ENCODE results near the gene SGMS1. TPM values are rescaled to one million over a fixed set of nuclear protein-coding genes. Genes with fewer than 3 reads are reported as not detected.

The SGMS1 gene
- total RNA-seq, 1 donor from 2014 or later = 9.2 TPM

DNA sequence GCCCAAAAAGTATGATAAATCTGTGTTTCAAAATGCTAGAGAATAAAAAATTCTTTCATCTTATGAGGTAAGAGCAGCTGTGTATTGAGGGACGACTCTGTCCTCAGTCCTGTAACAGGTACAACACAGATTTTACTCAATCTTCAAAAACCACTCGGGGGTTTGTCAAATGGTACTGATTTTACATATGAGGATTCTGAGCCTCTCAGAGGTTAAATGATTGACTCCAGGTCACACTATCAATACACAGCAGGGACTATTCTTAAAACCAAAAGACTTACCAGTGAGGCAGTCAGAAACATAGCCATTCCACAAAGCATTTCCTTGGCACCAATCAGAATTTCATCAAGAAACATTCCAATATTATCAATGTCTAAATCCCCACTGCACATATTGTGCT, 95.5 kb downstream of the SGMS1 start:
- no peak overlapping the region for H3K4me2 ChIP-seq
- no peaks in the 10 kb centered on the region for H3F3A ChIP-seq (ENCODE audit: low read depth)
- no peaks in the 10 kb centered on the region for H3K27me3 ChIP-seq
- DNase-seq (ENCODE audit: low spot score) = no peak
- no peaks in the 10 kb centered on the region for H3K9me3 ChIP-seq (ENCODE audit: low read depth)
- H3K79me2 ChIP-seq (ENCODE audit: low read depth) = no peaks in the 10 kb centered on the region
- Mint-ChIP-seq H3K36me3 (peaks cover 2% of the 10 kb centered on the region), H3K27me3 (ENCODE audit: insufficient read depth, low read depth) (peaks cover 2% of the 10 kb centered on the region), H3K4me1 (peaks cover 6% of the 10 kb centered on the region), H3K27ac (no peak overlapping the region), H3K9me3 (no peaks in the 10 kb centered on the region), H3K4me3 (no peak overlapping the region)
- no peaks in the 10 kb centered on the region for H4K20me1 ChIP-seq (ENCODE audit: low read depth)
- H3K4me1 ChIP-seq = peaks cover 7% of the 10 kb centered on the region
- H3K4me3 ChIP-seq = no peak overlapping the region
- TF ChIP-seq EZH2 (IDR thresholded peaks at IDR 0.05) = no peak
- H2AFZ ChIP-seq (replicated peaks) = no peak overlapping the region
- H3K36me3 ChIP-seq = no peaks in the 10 kb centered on the region
- H3K9ac ChIP-seq = no peak overlapping the region
- no peak overlapping the region for H3K27ac ChIP-seq

DNA sequence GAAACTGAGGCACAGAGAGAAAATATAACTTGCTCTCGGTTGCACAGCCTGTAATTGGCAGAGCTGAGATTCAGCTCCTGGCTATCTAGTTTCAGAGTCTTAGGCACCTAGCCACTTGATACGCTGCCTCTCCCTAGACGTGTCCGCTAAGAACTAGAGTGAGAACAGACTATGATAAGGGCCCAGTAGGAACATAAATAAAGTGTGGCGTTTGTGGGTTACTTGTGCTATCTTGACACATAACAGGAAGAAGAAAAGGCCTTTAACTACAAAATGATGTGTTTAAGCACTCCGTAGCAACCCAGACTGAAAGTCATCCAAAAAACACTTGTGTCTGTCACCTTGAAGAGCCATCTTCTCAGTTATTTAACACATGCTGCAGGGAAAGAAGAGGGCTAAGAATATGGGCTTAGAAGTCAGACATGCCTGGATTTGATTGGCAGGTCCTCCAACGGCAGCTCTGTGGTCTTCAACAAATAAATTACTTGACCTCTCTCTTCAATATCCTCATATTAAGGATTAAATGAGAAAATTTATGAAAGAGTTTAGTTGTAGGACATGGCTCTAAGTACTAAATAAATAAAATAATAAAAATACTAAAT, 96.2 kb downstream of the SGMS1 start:
- H3K79me2 ChIP-seq (ENCODE audit: low read depth) = no peaks in the 10 kb centered on the region
- H3F3A ChIP-seq (ENCODE audit: low read depth) = no peaks in the 10 kb centered on the region
- no peak overlapping the region for H3K4me2 ChIP-seq
- H3K4me3 ChIP-seq = no peak overlapping the region
- Mint-ChIP-seq H3K36me3 (peaks cover 2% of the 10 kb centered on the region), H3K4me1 (peaks cover 11% of the 10 kb centered on the region), H3K4me3 (no peak overlapping the region), H3K27me3 (ENCODE audit: insufficient read depth, low read depth) (peaks cover 2% of the 10 kb centered on the region), H3K27ac (no peak overlapping the region), H3K9me3 (no peaks in the 10 kb centered on the region)
- H3K9ac ChIP-seq = no peak overlapping the region
- no peaks in the 10 kb centered on the region for H3K9me3 ChIP-seq (ENCODE audit: low read depth)
- no peak overlapping the region for H2AFZ ChIP-seq (replicated peaks)
- H4K20me1 ChIP-seq (ENCODE audit: low read depth) = no peaks in the 10 kb centered on the region
- TF ChIP-seq EZH2phosphoT487 (IDR thresholded peaks at IDR 0.05) (no peak), EZH2 (IDR thresholded peaks at IDR 0.05) (no peak)
- H3K36me3 ChIP-seq = no peaks in the 10 kb centered on the region
- no peaks in the 10 kb centered on the region for H3K27me3 ChIP-seq
- DNase-seq (ENCODE audit: low spot score) = no peak
- peaks cover 12% of the 10 kb centered on the region for H3K4me1 ChIP-seq
- H3K27ac ChIP-seq = no peak overlapping the region

- no peaks in the 10 kb centered on the region for H3K27me3 ChIP-seq
Observed at GRCh38 chr10:50526185-50526584, 97.6 kb downstream of the SGMS1 start.

GRCh38 chr10:50523357-50523756, 100.4 kb downstream of the SGMS1 start:
- DNase-seq (ENCODE audit: low spot score) = no peak
- no peaks in the 10 kb centered on the region for H3K27me3 ChIP-seq
- no peak overlapping the region for H3K4me3 ChIP-seq
- no peaks in the 10 kb centered on the region for H3K9me3 ChIP-seq (ENCODE audit: low read depth)
- H3K27ac ChIP-seq = no peak overlapping the region
- H3K4me1 Mint-ChIP-seq = peaks cover 11% of the 10 kb centered on the region
- no peak overlapping the region for H3K27ac Mint-ChIP-seq
- H3K36me3 Mint-ChIP-seq = peaks cover 2% of the 10 kb centered on the region
- H3K27me3 Mint-ChIP-seq (ENCODE audit: insufficient read depth, low read depth) = no peaks in the 10 kb centered on the region
- H3K9me3 Mint-ChIP-seq = no peaks in the 10 kb centered on the region
- no peaks in the 10 kb centered on the region for H3K79me2 ChIP-seq (ENCODE audit: low read depth)
- no peak overlapping the region for H3K4me2 ChIP-seq
- H3K4me3 Mint-ChIP-seq = no peak overlapping the region
- H3F3A ChIP-seq (ENCODE audit: low read depth) = no peaks in the 10 kb centered on the region
- H3K4me1 ChIP-seq = peaks cover 12% of the 10 kb centered on the region
- no peak overlapping the region for H2AFZ ChIP-seq (replicated peaks)
- no peaks in the 10 kb centered on the region for H3K36me3 ChIP-seq
- no peaks in the 10 kb centered on the region for H4K20me1 ChIP-seq (ENCODE audit: low read depth)
- no peak overlapping the region for H3K9ac ChIP-seq
- no peak for TF ChIP-seq CTCF (IDR thresholded peaks at IDR 0.05)
- TF ChIP-seq EZH2phosphoT487 (IDR thresholded peaks at IDR 0.05) = no peak
- TF ChIP-seq EZH2 (IDR thresholded peaks at IDR 0.05) = no peak

More at GRCh38 chr10:50526185-50526584, 97.6 kb downstream of the SGMS1 start:
- Histone ChIP-seq H2AFZ (replicated peaks) (no peak overlapping the region), H3K4me3 (no peak overlapping the region), H3K4me2 (no peak overlapping the region), H3K79me2 (ENCODE audit: low read depth) (no peaks in the 10 kb centered on the region), H3K36me3 (no peaks in the 10 kb centered on the region), H3K4me1 (peaks cover 12% of the 10 kb centered on the region), H3F3A (ENCODE audit: low read depth) (no peaks in the 10 kb centered on the region), H3K9me3 (ENCODE audit: low read depth) (no peaks in the 10 kb centered on the region), H4K20me1 (ENCODE audit: low read depth) (no peaks in the 10 kb centered on the region), H3K9ac (no peak overlapping the region), H3K27ac (no peak overlapping the region)
- DNase-seq (ENCODE audit: low spot score) = no peak
- Mint-ChIP-seq H3K4me3 (no peak overlapping the region), H3K9me3 (no peaks in the 10 kb centered on the region), H3K27me3 (ENCODE audit: insufficient read depth, low read depth) (peaks cover 2% of the 10 kb centered on the region), H3K4me1 (peaks cover 11% of the 10 kb centered on the region), H3K36me3 (peaks cover 2% of the 10 kb centered on the region), H3K27ac (no peak overlapping the region)
- TF ChIP-seq EZH2phosphoT487 (IDR thresholded peaks at IDR 0.05) = no peak
- no peak for TF ChIP-seq CTCF (IDR thresholded peaks at IDR 0.05)
- no peak for TF ChIP-seq EZH2 (IDR thresholded peaks at IDR 0.05)

Measured in neural progenitor cell (in vitro differentiated cells).